HepG2 (cell line): Measurements from ENCODE around the gene IFT52. TPM values are rescaled to one million over a fixed set of nuclear protein-coding genes. Genes with fewer than 3 reads are reported as not detected.

ENCODE experiments used
- AGO1 ChIP-seq: fragments of 200-400 bp; formaldehyde crosslinking; IDR thresholded peaks from 2 replicates; pipeline ENCODE4 v1.6.1; 2017; ENCODE audit warnings: mild to moderate bottlenecking, low read depth, low read length, moderate library complexity; ENCODE audit not compliant: poor library complexity, severe bottlenecking
- CBFB ChIP-seq: sonication (generic); formaldehyde crosslinking; IDR thresholded peaks from 2 replicates; pipeline ENCODE4 v1.4.0; 2020; ENCODE audit warnings: missing genetic modification reagents
- DMTF1 ChIP-seq: sonication (generic); formaldehyde crosslinking; IDR thresholded peaks from 2 replicates; pipeline ENCODE4 v1.4.0; 2020; ENCODE audit warnings: mild to moderate bottlenecking, missing genetic modification reagents
- DRAP1 ChIP-seq: IDR thresholded peaks from 2 replicates; pipeline ENCODE4 v1.6.1; 2016; ENCODE audit warnings: missing genetic modification reagents, missing compliant biosample characterization
- DZIP1 ChIP-seq: sonication (generic); formaldehyde crosslinking; IDR thresholded peaks from 2 replicates; pipeline ENCODE4 v1.5.0; 2020; ENCODE audit warnings: mild to moderate bottlenecking, missing genetic modification reagents
- ETV5 ChIP-seq: IDR thresholded peaks from 2 replicates; pipeline ENCODE4 v1.6.1; 2018; ENCODE audit warnings: missing biosample characterization, missing genetic modification reagents, inconsistent platforms, borderline replicate concordance
- FOXA1 ChIP-seq, 2 experiments: fragments of 450-650 bp in 1 of 2; sonication (generic) in 1 of 2; formaldehyde crosslinking in 1 of 2; IDR thresholded peaks; 2 replicates each; pipeline versions ENCODE4 v1.4.0 to v1.6.1; 2016 to 2020; ENCODE audit warnings: missing genetic modification reagents in 1 of 2
- FOXK1 ChIP-seq: sonication (generic); formaldehyde crosslinking; IDR thresholded peaks from 2 replicates; pipeline ENCODE4 v1.4.0; 2020; ENCODE audit warnings: low read depth, missing genetic modification reagents, borderline replicate concordance
- HMG20B ChIP-seq: conservative IDR thresholded peaks from 2 replicates; pipeline ENCODE4 v1.6.1; 2016; ENCODE audit warnings: missing genetic modification reagents, missing compliant biosample characterization
- ISX ChIP-seq: sonication (generic); formaldehyde crosslinking; conservative IDR thresholded peaks from 2 replicates; pipeline ENCODE4 v1.5.0; 2020; ENCODE audit warnings: missing genetic modification reagents
- JUND ChIP-seq: sonication (generic); formaldehyde crosslinking; IDR thresholded peaks from 2 replicates; pipeline ENCODE4 v1.8.0; 2022; ENCODE audit warnings: mild to moderate bottlenecking, missing genetic modification reagents
- LBX2 ChIP-seq: sonication (generic); formaldehyde crosslinking; IDR thresholded peaks from 2 replicates; pipeline ENCODE4 v1.5.0; 2020; ENCODE audit warnings: missing genetic modification reagents, mild to moderate bottlenecking, borderline replicate concordance
- MYC ChIP-seq: sonication (generic); formaldehyde crosslinking; IDR thresholded peaks from 2 replicates; pipeline ENCODE4 v1.9.0; 2021; ENCODE audit warnings: missing genetic modification reagents, borderline replicate concordance
- NFE2L2 ChIP-seq: fragments of 150-350 bp; IDR thresholded peaks from 2 replicates; pipeline ENCODE4 v1.6.1; 2014; ENCODE audit warnings: low read length
- SNAI1 ChIP-seq: sonication (generic); formaldehyde crosslinking; IDR thresholded peaks from 2 replicates; pipeline ENCODE4 v1.5.0; 2020; ENCODE audit warnings: mild to moderate bottlenecking, missing genetic modification reagents, borderline replicate concordance
- THAP7 ChIP-seq: sonication (generic); formaldehyde crosslinking; IDR thresholded peaks from 2 replicates; pipeline ENCODE4 v1.8.1; 2023; ENCODE audit warnings: mild to moderate bottlenecking, missing genetic modification reagents
- ZNF256 ChIP-seq: sonication (generic); formaldehyde crosslinking; conservative IDR thresholded peaks from 2 replicates; pipeline ENCODE4 v1.4.0; 2020; ENCODE audit warnings: missing genetic modification reagents
- ZNF350 ChIP-seq: sonication (generic); formaldehyde crosslinking; IDR thresholded peaks from 2 replicates; pipeline ENCODE4 v1.4.0; 2020; ENCODE audit warnings: mild to moderate bottlenecking, low read depth, missing genetic modification reagents, borderline replicate concordance
- ZNF44 ChIP-seq: sonication (generic); formaldehyde crosslinking; IDR thresholded peaks from 2 replicates; pipeline ENCODE4 v1.5.1; 2020; ENCODE audit warnings: mild to moderate bottlenecking, missing genetic modification reagents
- ZNF652 ChIP-seq: IDR thresholded peaks from 2 replicates; pipeline ENCODE4 v1.6.1; 2016; ENCODE audit warnings: low read depth, borderline replicate concordance
- ZNF720 ChIP-seq: sonication (generic); formaldehyde crosslinking; IDR thresholded peaks from 2 replicates; pipeline ENCODE4 v1.4.0; 2020; ENCODE audit warnings: missing genetic modification reagents
- ZNF775 ChIP-seq: sonication (generic); formaldehyde crosslinking; IDR thresholded peaks from 2 replicates; pipeline ENCODE4 v1.4.0; 2020; ENCODE audit warnings: missing genetic modification reagents, mild to moderate bottlenecking, moderate library complexity, borderline replicate concordance
- ZNF780A ChIP-seq: sonication (generic); formaldehyde crosslinking; IDR thresholded peaks from 2 replicates; pipeline ENCODE4 v1.8.0; 2022; ENCODE audit warnings: mild to moderate bottlenecking, missing genetic modification reagents, moderate library complexity
- polyA plus RNA-seq, 8 experiments: library from polyadenylated mRNA; depleted of rRNA in 3 of 8; stranded (reverse) in 7 of 8; unstranded in 1 of 8; fragments of >200 nt; fragmentation: Illumina TruSeq in 4 of 8; extraction: Trizol in 4 of 8; gene quantifications; 2 replicates each; pipeline versions ENCODE4 v1.2.1 to v1.2.3, GENCODE V29; 2011 to 2016; ENCODE audit warnings: low read depth in 4 of 8, missing spikeins in 1 of 8, mixed read lengths in 1 of 8; ENCODE audit not compliant: insufficient read depth in 1 of 8
- total RNA-seq, 5 experiments: library from RNA; depleted of rRNA; stranded (reverse); fragments of >200 nt; fragmentation: Illumina TruSeq; extraction: Trizol; gene quantifications; 2 replicates each; pipeline ENCODE4 v1.2.3, GENCODE V29; 2016; ENCODE audit warnings: low read depth in 1 of 5

Gene IFT52
- total and polyA plus RNA-seq, 2 of the 13 experiments (the other 11 are each of a cell fraction or from before 2014, with no cell fraction given): 48.0 to 64.0 TPM

GRCh38 chr20:43583982-43584432, 6.7 kb upstream of the IFT52 start (continued):
- TF ChIP-seq DRAP1 (CRISPR knock-in tag) (no peak), ZNF720 (CRISPR knock-in tag) (no peak), MYC (CRISPR knock-in tag) (no peak), ZNF652 (no peak), ZNF780A (CRISPR knock-in tag) (no peak), ZNF256 (CRISPR knock-in tag) (0 out of 2 replicates have a peak, but pooled peaks have one; percentile 24), HMG20B (CRISPR knock-in tag) (0 out of 2 replicates have a peak, but pooled peaks have one; percentile 14), CBFB (CRISPR knock-in tag) (peak; percentile 81), FOXA1 (IDR thresholded peaks at IDR 0.05) (no peak), FOXA1 (CRISPR knock-in tag; IDR thresholded peaks at IDR 0.05) (peak; percentile 89), AGO1 (no peak), ETV5 (no peak), ISX (CRISPR knock-in tag) (0 out of 2 replicates have a peak, but pooled peaks have one; percentile 27), JUND (no peak), DZIP1 (no peak), ZNF775 (CRISPR knock-in tag) (no peak), DMTF1 (no peak), ZNF350 (CRISPR knock-in tag) (peak; percentile 58; the same call in 1 of the 2 replicates), ZNF44 (CRISPR knock-in tag) (no peak), SNAI1 (no peak), FOXK1 (CRISPR knock-in tag) (no peak), LBX2 (CRISPR knock-in tag) (no peak), NFE2L2 (no peak), THAP7 (CRISPR knock-in tag) (no peak)
